Activated naive CD8-positive, alpha-beta T cell treated with anti-CD3 and anti-CD28 coated beads, Interleukin-2, amount 50 U/mL, for 24 hours (primary cell): ENCODE data around the gene SDSL.
A peak's percentile ranks its signal among the peaks of the same experiment; 100 is the strongest.

Experiments
- ATAC-seq: fragments of 150-1000 bp; cut with Tn5 transposase; one replicate; pipeline ENCODE4 v1.10.0; 2021
- DNase-seq: peaks from one replicate; pipeline ENCODE4 v3.0.0; 2021
- H3K27ac Mint-ChIP-seq: one replicate; pipeline ENCODE4 v1.8.0; 2021; ENCODE audit warnings: mild to moderate bottlenecking, mixed read lengths
- H3K27me3 Mint-ChIP-seq: one replicate; pipeline ENCODE4 v1.8.0; 2021; ENCODE audit warnings: mixed read lengths
- H3K36me3 Mint-ChIP-seq: one replicate; pipeline ENCODE4 v1.8.0; 2021; ENCODE audit warnings: low read depth, mixed read lengths
- H3K4me1 Mint-ChIP-seq: one replicate; pipeline ENCODE4 v1.8.0; 2021; ENCODE audit warnings: mixed read lengths
- H3K4me3 Mint-ChIP-seq: one replicate; pipeline ENCODE4 v1.8.0; 2021; ENCODE audit warnings: mild to moderate bottlenecking, moderate library complexity, mixed read lengths
- H3K9me3 Mint-ChIP-seq: one replicate; pipeline ENCODE4 v1.8.0; 2021; ENCODE audit warnings: mixed read lengths

SDSL gene

GRCh38 chr12:113463746-113464451 lies 41.7 kb downstream of the SDSL start:
- ATAC-seq (no peak), DNase-seq (no peak)
- Mint-ChIP-seq H3K9me3 (no peaks in the 10 kb centered on the region), H3K4me1 (peaks cover 31% of the 10 kb centered on the region), H3K36me3 (no peaks in the 10 kb centered on the region), H3K27me3 (peaks cover 77% of the 10 kb centered on the region), H3K4me3 (peak overlapping the region; percentile 65), H3K27ac (peak overlapping the region; percentile 25)

GRCh38 chr12:113464452-113464775 lies 42.2 kb downstream of the SDSL start:
- ATAC-seq (no peak), DNase-seq (no peak)
- no peaks in the 10 kb centered on the region for H3K9me3 Mint-ChIP-seq
- no peak overlapping the region for H3K4me3 Mint-ChIP-seq
- peaks cover 31% of the 10 kb centered on the region for H3K4me1 Mint-ChIP-seq
- H3K27ac Mint-ChIP-seq, result no peak overlapping the region
- no peaks in the 10 kb centered on the region for H3K36me3 Mint-ChIP-seq
- H3K27me3 Mint-ChIP-seq, result peaks cover 79% of the 10 kb centered on the region

GRCh38 chr12:113464852-113465719 lies 42.9 kb downstream of the SDSL start:
- H3K9me3 Mint-ChIP-seq, result no peaks in the 10 kb centered on the region
- H3K27me3 Mint-ChIP-seq, result peaks cover 80% of the 10 kb centered on the region
- H3K4me3 Mint-ChIP-seq, result no peak overlapping the region
- H3K27ac Mint-ChIP-seq, result no peak overlapping the region
- no peaks in the 10 kb centered on the region for H3K36me3 Mint-ChIP-seq
- peaks cover 31% of the 10 kb centered on the region for H3K4me1 Mint-ChIP-seq
- DNase-seq (no peak), ATAC-seq (no peak)

DNA sequence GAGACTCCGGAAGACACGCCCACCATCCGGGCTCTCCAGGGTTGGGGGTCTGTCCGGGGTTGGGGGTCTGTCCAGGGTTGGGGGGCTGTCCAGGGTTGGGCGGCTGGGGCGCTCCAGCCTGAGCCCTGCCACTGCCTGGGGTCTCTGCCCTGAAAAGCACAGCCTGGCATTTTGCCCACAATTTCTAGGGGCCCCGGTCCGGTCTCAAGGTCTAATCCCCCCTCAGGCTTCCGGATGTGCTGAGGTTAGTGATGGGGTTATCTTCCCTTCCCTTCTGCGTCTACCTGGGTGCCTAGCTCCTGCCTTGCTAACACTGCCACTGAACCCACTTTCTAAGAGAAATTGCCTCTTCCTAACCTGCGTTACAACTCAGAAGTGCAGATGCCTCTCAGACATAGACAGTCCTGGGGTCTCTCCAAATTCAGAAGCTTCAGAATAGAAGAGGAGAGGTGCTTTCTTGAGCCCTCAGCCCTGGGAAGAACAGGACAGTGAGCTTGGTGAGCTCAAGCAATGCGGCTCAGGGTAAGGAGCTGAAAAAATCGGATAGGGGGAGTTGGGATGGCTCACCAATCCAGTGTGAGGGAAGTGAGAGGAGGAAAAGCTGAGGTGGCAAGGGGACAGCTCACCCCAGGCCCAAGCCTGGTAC lies 43.8 kb downstream of the SDSL start:
- Mint-ChIP-seq H3K27me3 (peaks cover 79% of the 10 kb centered on the region), H3K4me3 (no peak overlapping the region)

GRCh38 chr12:113466454-113467141 lies 44.4 kb downstream of the SDSL start:
- Mint-ChIP-seq H3K9me3 (no peaks in the 10 kb centered on the region), H3K36me3 (no peaks in the 10 kb centered on the region), H3K27me3 (peaks cover 76% of the 10 kb centered on the region), H3K4me1 (peaks cover 36% of the 10 kb centered on the region), H3K27ac (peak overlapping the region; percentile 8), H3K4me3 (peak overlapping the region; percentile 27)
- DNase-seq (no peak), ATAC-seq (no peak)

More for the DNA sequence above, 43.8 kb downstream of the SDSL start:
- DNase-seq (no peak), ATAC-seq (no peak)
- H3K4me1 Mint-ChIP-seq, result peaks cover 36% of the 10 kb centered on the region
- H3K9me3 Mint-ChIP-seq, result no peaks in the 10 kb centered on the region
- no peaks in the 10 kb centered on the region for H3K36me3 Mint-ChIP-seq
- peak overlapping the region; percentile 9 for H3K27ac Mint-ChIP-seq

DNA sequence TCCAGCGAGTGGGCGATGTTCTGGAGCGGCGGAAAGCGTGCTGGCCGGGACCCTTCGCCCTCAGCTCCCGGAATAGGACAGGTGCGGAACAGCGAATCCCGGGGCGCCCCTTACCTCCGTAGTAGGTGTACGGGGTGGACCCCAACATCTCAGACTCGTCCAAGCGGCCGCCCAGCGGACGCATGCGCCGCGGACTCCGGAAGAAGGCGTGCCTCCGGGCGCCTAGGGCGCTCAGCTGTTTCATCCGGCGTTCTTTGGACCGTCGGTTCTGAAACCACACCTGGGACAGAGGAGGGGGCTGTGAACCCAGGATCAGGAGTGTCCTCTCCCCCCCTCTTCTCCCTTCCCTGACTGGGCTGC lies 44.9 kb downstream of the SDSL start:
- peaks cover 36% of the 10 kb centered on the region for H3K4me1 Mint-ChIP-seq
- H3K27ac Mint-ChIP-seq, result peak overlapping the region; percentile 8
- peak overlapping the region; percentile 27 for H3K4me3 Mint-ChIP-seq
- no peak for DNase-seq
- no peak for ATAC-seq
- H3K9me3 Mint-ChIP-seq, result no peaks in the 10 kb centered on the region
- no peaks in the 10 kb centered on the region for H3K36me3 Mint-ChIP-seq
- peaks cover 76% of the 10 kb centered on the region for H3K27me3 Mint-ChIP-seq

GRCh38 chr12:113467502-113468364 lies 45.6 kb downstream of the SDSL start:
- no peaks in the 10 kb centered on the region for H3K9me3 Mint-ChIP-seq
- peaks cover 75% of the 10 kb centered on the region for H3K27me3 Mint-ChIP-seq
- no peak overlapping the region for H3K27ac Mint-ChIP-seq
- no peak overlapping the region for H3K4me3 Mint-ChIP-seq
- no peak for ATAC-seq
- no peak for DNase-seq
- H3K36me3 Mint-ChIP-seq, result no peaks in the 10 kb centered on the region
- peaks cover 33% of the 10 kb centered on the region for H3K4me1 Mint-ChIP-seq

- Mint-ChIP-seq H3K4me3 (no peak overlapping the region), H3K9me3 (no peaks in the 10 kb centered on the region), H3K36me3 (no peaks in the 10 kb centered on the region), H3K27me3 (peaks cover 80% of the 10 kb centered on the region), H3K4me1 (peaks cover 30% of the 10 kb centered on the region), H3K27ac (no peak overlapping the region)
- DNase-seq, result no peak
- ATAC-seq, result no peak
These were observed 46.4 kb downstream of the SDSL start for GRCh38 chr12:113468365-113469223.

DNA sequence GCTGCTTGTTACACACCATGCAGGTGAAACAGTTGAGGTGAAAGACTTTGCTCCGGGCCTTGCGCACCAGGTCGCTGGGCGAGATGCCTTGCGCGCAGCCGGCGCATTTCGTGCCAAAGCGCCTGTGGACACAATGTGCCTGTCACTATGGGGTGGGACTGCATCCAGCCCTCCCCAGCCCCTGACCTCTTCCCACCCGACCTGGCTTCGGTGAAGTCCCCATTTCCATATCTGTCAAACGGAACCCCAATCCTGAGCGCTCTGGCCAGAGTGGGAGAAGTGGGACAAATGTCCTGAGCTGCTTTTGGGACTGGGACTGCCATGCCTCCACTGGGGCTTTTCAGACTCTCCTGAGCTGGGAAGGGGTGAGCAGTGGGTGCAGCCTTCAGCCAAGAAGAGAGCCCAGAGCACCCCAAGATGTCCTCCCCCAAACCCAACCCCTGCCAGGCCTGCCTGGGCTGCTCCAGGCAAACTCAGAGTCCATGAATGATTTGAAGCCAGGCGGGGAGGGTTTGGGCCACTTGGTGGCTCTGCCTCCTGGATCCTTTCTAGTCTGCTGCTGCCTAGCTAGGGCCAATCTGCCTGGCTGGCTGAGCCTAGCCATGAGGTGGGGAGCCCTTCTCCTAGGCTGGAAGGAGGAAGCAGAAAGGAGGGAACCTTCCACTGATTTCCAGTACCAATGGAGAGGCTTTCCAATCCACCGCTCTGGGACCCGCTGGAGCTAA lies 47.2 kb downstream of the SDSL start:
- ATAC-seq (no peak), DNase-seq (no peak)
- peaks cover 79% of the 10 kb centered on the region for H3K27me3 Mint-ChIP-seq
- no peaks in the 10 kb centered on the region for H3K36me3 Mint-ChIP-seq
- H3K4me3 Mint-ChIP-seq, result no peak overlapping the region
- H3K27ac Mint-ChIP-seq, result no peak overlapping the region
- H3K9me3 Mint-ChIP-seq, result no peaks in the 10 kb centered on the region
- H3K4me1 Mint-ChIP-seq, result peaks cover 26% of the 10 kb centered on the region

DNA sequence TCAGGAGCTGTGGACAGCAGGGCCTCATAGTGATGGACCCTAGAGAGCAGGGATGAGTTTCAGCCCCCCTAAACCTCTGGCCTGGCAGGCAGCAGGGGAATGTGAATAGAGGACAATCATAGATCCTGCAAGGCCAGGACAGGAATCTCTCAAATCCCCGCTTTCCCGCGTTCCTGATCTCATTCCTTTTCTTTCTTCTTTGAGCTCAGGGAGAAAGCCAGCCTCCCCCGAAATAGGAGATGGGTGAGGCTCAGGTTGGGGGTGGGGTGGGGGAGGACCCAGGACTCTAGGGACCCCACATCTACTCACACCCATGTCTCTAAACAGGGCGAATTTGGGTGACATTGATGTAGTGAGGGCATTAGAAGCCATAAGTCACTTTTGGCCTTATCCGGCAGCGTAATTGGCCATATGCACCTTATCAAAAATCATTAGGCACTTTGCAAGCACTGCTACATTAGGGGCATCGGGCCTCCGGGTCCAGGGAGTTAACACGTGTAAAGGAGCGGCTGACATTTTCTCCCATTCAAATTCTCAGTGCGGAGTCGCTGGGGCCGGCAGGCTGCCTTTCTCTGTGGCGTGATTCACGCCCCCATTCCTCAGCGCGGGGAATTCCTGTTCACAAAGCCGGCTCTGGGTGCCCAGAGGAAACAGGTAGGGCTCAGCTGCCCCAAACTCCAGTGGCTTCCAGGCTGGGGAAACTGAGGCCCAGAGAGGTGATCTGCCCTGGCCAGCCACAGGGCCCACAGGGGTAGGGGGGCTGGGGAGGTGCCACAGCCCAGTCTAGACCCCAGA lies 48.0 kb downstream of the SDSL start:
- DNase-seq (no peak), ATAC-seq (no peak)
- Mint-ChIP-seq H3K36me3 (no peaks in the 10 kb centered on the region), H3K4me1 (peaks cover 21% of the 10 kb centered on the region), H3K9me3 (no peaks in the 10 kb centered on the region), H3K27ac (no peak overlapping the region), H3K27me3 (peaks cover 80% of the 10 kb centered on the region), H3K4me3 (no peak overlapping the region)

DNA sequence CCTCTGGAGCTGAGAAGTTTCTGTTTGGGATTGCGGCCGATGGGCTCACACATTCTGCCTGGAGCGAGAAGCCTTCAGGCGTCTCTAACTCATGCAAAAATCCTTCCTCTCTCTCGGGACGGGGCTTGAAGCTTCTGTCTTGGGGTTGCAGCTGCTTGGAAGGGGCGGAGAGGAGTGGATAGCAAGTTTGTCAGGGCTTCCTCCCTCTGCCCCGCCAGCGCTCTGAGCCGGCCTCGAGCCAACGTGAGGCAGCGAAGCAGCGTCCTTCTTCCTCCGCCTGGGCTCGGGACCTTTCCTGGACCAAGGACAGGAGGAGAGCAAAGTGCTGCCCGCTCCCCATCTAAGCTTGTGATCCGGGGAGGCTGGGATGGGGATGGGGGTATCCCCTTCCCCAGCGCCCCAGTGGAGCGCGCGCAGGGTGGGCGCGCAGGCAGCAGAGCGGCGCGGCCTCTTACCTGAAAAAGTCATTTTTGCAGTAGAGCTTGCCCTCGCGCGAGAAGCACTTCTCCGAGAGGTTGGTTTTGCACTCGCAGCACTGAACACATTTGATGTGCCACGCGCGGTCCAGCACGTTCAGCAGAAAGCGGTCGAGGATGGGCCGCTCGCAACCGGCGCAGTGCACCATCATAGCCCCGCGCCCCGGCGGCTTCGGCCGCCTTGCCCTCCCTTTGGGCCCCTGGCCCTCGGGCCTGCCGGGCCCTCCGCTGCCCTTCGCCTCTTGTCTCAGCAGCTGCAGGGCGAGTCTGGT lies 48.9 kb downstream of the SDSL start:
- Mint-ChIP-seq H3K4me3 (no peak overlapping the region), H3K36me3 (no peaks in the 10 kb centered on the region), H3K4me1 (peaks cover 19% of the 10 kb centered on the region), H3K27ac (no peak overlapping the region), H3K27me3 (peaks cover 84% of the 10 kb centered on the region), H3K9me3 (no peaks in the 10 kb centered on the region)
- DNase-seq (no peak), ATAC-seq (no peak)
